Aorta (tissue), 5 donors: ENCODE results near the gene EIF4H. TPM values are rescaled to one million over a fixed set of nuclear protein-coding genes. Genes with fewer than 3 reads are reported as not detected.

Experiments used
- ATAC-seq: fragments of 200-7000 bp; cut with Tn5 transposase; one replicate; pipeline ENCODE4 v1.9.1; 2022; ENCODE audit warnings: moderate library complexity; ENCODE audit not compliant: low FRiP score
- DNase-seq, 2 donors: peaks; one replicate each; pipeline ENCODE4 v3.0.0-alpha.2; 2020
- H3K27ac ChIP-seq, 2 donors: one replicate each; pipeline ENCODE4 v1.5.1; 2013; ENCODE audit warnings: low read length in 2 of 2, mild to moderate bottlenecking in 2 of 2, moderate library complexity in 2 of 2, control low read depth in 1 of 2, inconsistent platforms in 1 of 2, low read depth in 1 of 2
- H3K27me3 ChIP-seq, 2 donors: one replicate each; pipeline ENCODE4 v1.6.1; 2013; ENCODE audit warnings: control low read depth in 1 of 2, low read length in 1 of 2, mild to moderate bottlenecking in 1 of 2, moderate library complexity in 1 of 2; ENCODE audit not compliant: insufficient read depth in 2 of 2, control insufficient read depth in 1 of 2
- H3K36me3 ChIP-seq, 2 donors: one replicate each; pipeline ENCODE4 v1.6.1; 2013; ENCODE audit warnings: control low read depth in 1 of 2, low read length in 1 of 2, mild to moderate bottlenecking in 1 of 2; ENCODE audit not compliant: insufficient read depth in 2 of 2, control insufficient read depth in 1 of 2
- H3K4me1 ChIP-seq, 2 donors: one replicate each; pipeline ENCODE4 v1.6.1; 2013; ENCODE audit warnings: low read length in 2 of 2, control low read depth in 1 of 2, mild to moderate bottlenecking in 1 of 2, moderate library complexity in 1 of 2; ENCODE audit not compliant: insufficient read depth in 2 of 2, control insufficient read depth in 1 of 2
- H3K4me3 ChIP-seq, 2 donors: one replicate each; pipeline ENCODE4 v1.5.1; 2013; ENCODE audit warnings: low read length in 2 of 2, control low read depth in 1 of 2, mild to moderate bottlenecking in 1 of 2
- H3K9me3 ChIP-seq: one replicate; pipeline ENCODE4 v1.6.1; 2013; ENCODE audit warnings: mild to moderate bottlenecking, low read length; ENCODE audit not compliant: control insufficient read depth
- WGBS, 2 donors: extraction: QIAGEN DNeasy Blood & Tissue Kit; methylation state at CpG; one replicate each; pipeline ENCODE4 v1.1.7; 2013; 5-methylcytosine and 5-hydroxymethylcytosine counted together
- intact Hi-C, 2 donors: fragments of 100-400 bp; cut with DNase I; formaldehyde crosslinking; loops; one replicate each; pipeline versions ENCODE4 v1.14.2 to v1.15.0; 2022
- polyA plus RNA-seq, 2 donors: library from polyadenylated mRNA; stranded (reverse); fragments of 200-250 nt; gene quantifications; one replicate each; pipeline ENCODE4 v1.2.3, GENCODE V29; 2013
- total RNA-seq, 2 donors: library from RNA; stranded (reverse); fragmentation: NEBNext Ultra II Directional; extraction: Animal tissue kit (Norgen Biotek cat#: 25700); gene quantifications; one replicate each; pipeline ENCODE4 v1.2.1, GENCODE V29; 2021
- donor health status: healthy with polysubstance abuse.
- donor health status: Bipolar disorder and iron deficiency.
- donor health status: DM: no; HTN: no; CAD: no.
- donor health status: DM: no; HTN: no; CAD: no.
- donor health status: DM: yes; HTN: yes; CAD: no.

Gene EIF4H
- total and polyA plus RNA-seq, 4 donors: 140 to 207 (median 186) TPM

- H3K4me1 ChIP-seq: no peaks in the 10 kb centered on the region
- WGBS, 2 donors: 95 to 96% methylated on average over 15 of the region's 15 CpGs
- no peaks in the 10 kb centered on the region for H3K9me3 ChIP-seq
- H3K27me3 ChIP-seq: no peaks in the 10 kb centered on the region
- no peak overlapping the region for H3K27ac ChIP-seq
- DNase-seq: no peak
- H3K36me3 ChIP-seq: no peaks in the 10 kb centered on the region
- no peak overlapping the region for H3K4me3 ChIP-seq
- ATAC-seq: no peak
- intact Hi-C loops: no loop called here
These were observed 56.5 kb downstream of the EIF4H start for GRCh38 chr7:74230446-74231231.

- H3K27me3 ChIP-seq: no peaks in the 10 kb centered on the region
- WGBS, 2 donors: 90% methylated on average over 12 of the region's 12 CpGs
- H3K4me1 ChIP-seq: no peaks in the 10 kb centered on the region
- H3K36me3 ChIP-seq: peaks cover 0 to 4% of the 10 kb centered on the region in 2 donors
- H3K27ac ChIP-seq: no peak overlapping the region
- H3K9me3 ChIP-seq: no peaks in the 10 kb centered on the region
- no peak overlapping the region for H3K4me3 ChIP-seq
- intact Hi-C loops: no loop called here
- DNase-seq (no peak), ATAC-seq (no peak)
These were observed 57.1 kb downstream of the EIF4H start for GRCh38 chr7:74231232-74231590.

- DNase-seq: no peak
- ATAC-seq: no peak
These were observed 59.6 kb downstream of the EIF4H start for GRCh38 chr7:74233655-74234285.

GRCh38 chr7:74235518-74236268 is 61.5 kb downstream of the EIF4H start:
- peaks cover 1 to 4% of the 10 kb centered on the region in 2 donors for H3K36me3 ChIP-seq
- H3K9me3 ChIP-seq: no peaks in the 10 kb centered on the region
- ATAC-seq (no peak), DNase-seq (no peak)
- H3K27me3 ChIP-seq: no peaks in the 10 kb centered on the region
- no peak overlapping the region for H3K27ac ChIP-seq
- no peak overlapping the region for H3K4me3 ChIP-seq
- no peaks in the 10 kb centered on the region for H3K4me1 ChIP-seq
- 78 to 86% methylated on average over 8 of the region's 8 CpGs for WGBS, 2 donors
- intact Hi-C loops: no loop called here

More at GRCh38 chr7:74233655-74234285, 59.6 kb downstream of the EIF4H start:
- no peaks in the 10 kb centered on the region for H3K27me3 ChIP-seq
- H3K9me3 ChIP-seq: no peaks in the 10 kb centered on the region
- no peak overlapping the region for H3K27ac ChIP-seq
- no peaks in the 10 kb centered on the region for H3K4me1 ChIP-seq
- WGBS, 2 donors: 33 to 44% methylated on average over 13 of the region's 13 CpGs
- H3K36me3 ChIP-seq: peaks cover 0 to 4% of the 10 kb centered on the region in 2 donors
- no peak overlapping the region for H3K4me3 ChIP-seq
- intact Hi-C loops: no loop called here

- no peaks in the 10 kb centered on the region for H3K4me1 ChIP-seq
- no peak for ATAC-seq
- no peak overlapping the region for H3K27ac ChIP-seq
- no peaks in the 10 kb centered on the region for H3K9me3 ChIP-seq
- DNase-seq: no peak
- WGBS, 2 donors: 95 to 96% methylated on average over 3 of the region's 3 CpGs
- H3K4me3 ChIP-seq: no peak overlapping the region
- intact Hi-C loops: no loop called here
- no peaks in the 10 kb centered on the region for H3K27me3 ChIP-seq
- H3K36me3 ChIP-seq: peaks cover 1 to 4% of the 10 kb centered on the region in 2 donors
These were observed 62.1 kb downstream of the EIF4H start for GRCh38 chr7:74236284-74236683.

- no peaks in the 10 kb centered on the region for H3K4me1 ChIP-seq
- 91 to 93% methylated on average over 4 of the region's 4 CpGs for WGBS, 2 donors
These were observed 66.3 kb downstream of the EIF4H start for GRCh38 chr7:74240482-74240881.

GRCh38 chr7:74242122-74242443 is 67.9 kb downstream of the EIF4H start:
- Histone ChIP-seq H3K27me3 (no peaks in the 10 kb centered on the region), H3K4me3 (no peak overlapping the region), H3K27ac (no peak overlapping the region), H3K9me3 (no peaks in the 10 kb centered on the region), H3K4me1 (no peaks in the 10 kb centered on the region), H3K36me3 (peaks cover 0 to 1% of the 10 kb centered on the region in 2 donors)
- WGBS, 2 donors: 81 to 84% methylated on average over 6 of the region's 6 CpGs
- DNase-seq (no peak), ATAC-seq (no peak)
- intact Hi-C loops: no loop called here

More at GRCh38 chr7:74240482-74240881, 66.3 kb downstream of the EIF4H start:
- no peak for ATAC-seq
- no peaks in the 10 kb centered on the region for H3K9me3 ChIP-seq
- DNase-seq: no peak
- H3K36me3 ChIP-seq: peaks cover 1 to 4% of the 10 kb centered on the region in 2 donors
- no peak overlapping the region for H3K4me3 ChIP-seq
- no peak overlapping the region for H3K27ac ChIP-seq
- intact Hi-C loops: no loop called here
- H3K27me3 ChIP-seq: no peaks in the 10 kb centered on the region

GRCh38 chr7:74246497-74246896 is 72.3 kb downstream of the EIF4H start:
- H3K9me3 ChIP-seq: no peaks in the 10 kb centered on the region
- intact Hi-C loops: no loop called here
- H3K4me1 ChIP-seq: no peaks in the 10 kb centered on the region
- no peaks in the 10 kb centered on the region for H3K36me3 ChIP-seq
- 60 to 64% methylated on average over 4 of the region's 4 CpGs for WGBS, 2 donors
- ATAC-seq (no peak), DNase-seq (no peak)
- no peak overlapping the region for H3K27ac ChIP-seq
- no peaks in the 10 kb centered on the region for H3K27me3 ChIP-seq
- no peak overlapping the region for H3K4me3 ChIP-seq
